ENCODE results near the gene MAGI1.

GRCh38 chr3:65596029-65596300 is 442.8 kb downstream of the MAGI1 start:
- TF ChIP-seq EP300 (IDR thresholded peaks at IDR 0.05) (no peak), CTCF (IDR thresholded peaks at IDR 0.05) (no peak)
